ENCODE data around the gene SERAC1. TPM values are rescaled to one million over a fixed set of nuclear protein-coding genes. Genes with fewer than 3 reads are reported as not detected.

SERAC1 gene
- total RNA-seq, 6 experiments from 2014 or later, result 5.2 to 7.0 (median 6.1) TPM

DNA sequence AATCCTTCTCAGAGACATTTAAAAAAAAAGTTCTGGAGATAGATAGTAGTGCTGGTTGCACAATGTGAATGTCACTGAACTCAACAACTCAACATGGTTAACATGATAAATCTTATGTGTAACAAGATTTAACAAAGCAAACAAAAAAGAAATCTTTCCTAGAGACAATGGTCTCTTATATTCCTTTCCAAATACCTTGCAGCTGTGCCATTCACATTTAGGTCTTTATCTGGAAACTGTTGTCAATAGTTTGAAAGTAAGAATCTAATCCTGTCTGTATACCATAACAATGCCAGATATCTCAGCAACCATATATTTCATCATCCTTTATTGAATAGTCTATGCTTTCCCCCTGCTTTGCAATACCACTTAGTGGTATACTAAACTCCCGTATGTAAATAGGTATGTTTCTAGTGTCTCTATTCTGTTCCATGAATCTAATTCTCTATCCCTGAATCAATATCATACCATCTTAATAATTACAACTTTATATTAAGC lies 2.1 kb downstream of the SERAC1 start:
- H3K27me3 Mint-ChIP-seq (ENCODE audit: insufficient read depth), result peaks cover 2% of the 10 kb centered on the region; the same call in 1 of the 2 replicates
- TF ChIP-seq, protein P1, sequence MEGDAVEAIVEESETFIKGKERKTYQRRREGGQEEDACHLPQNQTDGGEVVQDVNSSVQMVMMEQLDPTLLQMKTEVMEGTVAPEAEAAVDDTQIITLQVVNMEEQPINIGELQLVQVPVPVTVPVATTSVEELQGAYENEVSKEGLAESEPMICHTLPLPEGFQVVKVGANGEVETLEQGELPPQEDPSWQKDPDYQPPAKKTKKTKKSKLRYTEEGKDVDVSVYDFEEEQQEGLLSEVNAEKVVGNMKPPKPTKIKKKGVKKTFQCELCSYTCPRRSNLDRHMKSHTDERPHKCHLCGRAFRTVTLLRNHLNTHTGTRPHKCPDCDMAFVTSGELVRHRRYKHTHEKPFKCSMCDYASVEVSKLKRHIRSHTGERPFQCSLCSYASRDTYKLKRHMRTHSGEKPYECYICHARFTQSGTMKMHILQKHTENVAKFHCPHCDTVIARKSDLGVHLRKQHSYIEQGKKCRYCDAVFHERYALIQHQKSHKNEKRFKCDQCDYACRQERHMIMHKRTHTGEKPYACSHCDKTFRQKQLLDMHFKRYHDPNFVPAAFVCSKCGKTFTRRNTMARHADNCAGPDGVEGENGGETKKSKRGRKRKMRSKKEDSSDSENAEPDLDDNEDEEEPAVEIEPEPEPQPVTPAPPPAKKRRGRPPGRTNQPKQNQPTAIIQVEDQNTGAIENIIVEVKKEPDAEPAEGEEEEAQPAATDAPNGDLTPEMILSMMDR (IDR thresholded peaks at IDR 0.05), result no peak

DNA sequence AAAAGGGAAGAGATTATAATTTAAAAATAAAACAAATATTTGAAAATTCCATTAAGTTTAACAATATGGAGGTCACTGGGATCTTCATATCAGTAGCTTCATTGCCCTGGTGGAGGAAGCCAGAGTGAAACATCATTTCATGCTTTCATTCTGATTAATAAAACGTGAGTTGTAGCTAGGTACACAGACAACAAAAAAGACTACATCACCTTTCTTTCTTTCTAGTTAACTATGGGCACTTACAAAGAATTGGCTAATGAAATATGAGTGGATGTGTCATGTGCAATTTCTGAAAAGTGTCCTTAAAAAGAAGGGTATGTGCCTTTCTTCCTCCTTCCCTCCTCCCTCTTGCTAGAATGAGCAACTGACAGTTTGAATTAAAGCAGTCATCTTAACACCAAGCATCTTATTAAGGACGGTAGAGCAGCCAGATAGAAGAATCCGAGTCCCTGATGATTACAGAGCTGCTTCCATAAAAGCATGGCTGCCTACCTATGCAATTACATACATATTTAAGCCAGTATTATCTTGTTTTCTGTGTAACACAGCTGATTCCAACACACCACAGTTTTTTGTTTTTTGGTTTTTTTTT lies 3.4 kb downstream of the SERAC1 start:
- Mint-ChIP-seq H3K4me3 (no peak overlapping the region), H3K36me3 (ENCODE audit: low read depth) (no peaks in the 10 kb centered on the region), H3K27me3 (ENCODE audit: insufficient read depth) (peaks cover 2% of the 10 kb centered on the region; the same call in 1 of the 2 replicates), H3K27ac (no peak overlapping the region), H3K4me1 (ENCODE audit: low read depth) (peaks cover 28% of the 10 kb centered on the region), H3K9me3 (no peaks in the 10 kb centered on the region)
- DNase-seq, result no peak
- TF ChIP-seq, protein P1 (IDR thresholded peaks at IDR 0.05), result no peak

More for the DNA sequence above, 2.1 kb downstream of the SERAC1 start:
- H3K36me3 Mint-ChIP-seq (ENCODE audit: low read depth), result no peaks in the 10 kb centered on the region
- H3K9me3 Mint-ChIP-seq, result no peaks in the 10 kb centered on the region
- no peak overlapping the region for H3K4me3 Mint-ChIP-seq
- H3K4me1 Mint-ChIP-seq (ENCODE audit: low read depth), result peaks cover 32% of the 10 kb centered on the region
- no peak for DNase-seq
- no peak overlapping the region for H3K27ac Mint-ChIP-seq

DNA sequence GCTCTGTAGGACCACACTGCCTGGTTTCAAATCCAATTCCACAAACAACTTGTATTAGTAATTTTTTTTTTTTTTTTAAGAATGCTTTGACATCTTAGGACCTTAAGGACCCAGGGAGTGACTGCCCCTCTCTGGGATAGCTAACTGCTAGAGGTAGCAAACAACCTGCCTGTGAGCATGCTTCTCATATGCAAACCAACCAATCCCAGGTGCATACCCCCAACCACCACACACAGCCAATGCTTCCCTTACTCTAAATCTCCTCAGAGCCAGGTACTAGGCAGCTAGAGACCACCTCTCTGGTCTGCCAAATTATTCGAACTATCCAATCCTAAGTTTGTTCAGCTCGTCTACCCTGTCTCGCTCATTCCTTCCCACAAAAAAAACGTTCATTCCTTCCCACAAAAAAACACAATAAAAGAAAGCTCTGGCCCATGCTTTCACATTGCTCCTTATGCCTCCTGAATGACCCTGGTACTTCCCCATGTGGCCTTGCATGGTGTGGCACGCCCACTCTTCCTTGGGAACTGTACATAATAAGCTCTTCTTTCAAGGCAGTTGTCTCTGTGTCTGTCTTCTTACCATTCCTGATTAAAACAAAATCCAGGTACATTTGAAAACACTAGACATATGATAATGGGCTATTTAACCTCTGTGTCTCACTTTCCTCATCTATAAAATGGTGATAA lies 6.4 kb downstream of the SERAC1 start:
- no peaks in the 10 kb centered on the region for H3K36me3 Mint-ChIP-seq (ENCODE audit: low read depth)
- peaks cover 22% of the 10 kb centered on the region for H3K4me1 Mint-ChIP-seq (ENCODE audit: low read depth)
- H3K9me3 Mint-ChIP-seq, result no peaks in the 10 kb centered on the region
- TF ChIP-seq, protein P1 (IDR thresholded peaks at IDR 0.05), result no peak
- no peak overlapping the region for H3K4me3 Mint-ChIP-seq
- no peak for DNase-seq
- no peaks in the 10 kb centered on the region; the same call in 1 of the 2 replicates for H3K27me3 Mint-ChIP-seq (ENCODE audit: insufficient read depth)
- H3K27ac Mint-ChIP-seq, result peak overlapping the region; percentile 22; the same call in 1 of the 2 replicates

DNA sequence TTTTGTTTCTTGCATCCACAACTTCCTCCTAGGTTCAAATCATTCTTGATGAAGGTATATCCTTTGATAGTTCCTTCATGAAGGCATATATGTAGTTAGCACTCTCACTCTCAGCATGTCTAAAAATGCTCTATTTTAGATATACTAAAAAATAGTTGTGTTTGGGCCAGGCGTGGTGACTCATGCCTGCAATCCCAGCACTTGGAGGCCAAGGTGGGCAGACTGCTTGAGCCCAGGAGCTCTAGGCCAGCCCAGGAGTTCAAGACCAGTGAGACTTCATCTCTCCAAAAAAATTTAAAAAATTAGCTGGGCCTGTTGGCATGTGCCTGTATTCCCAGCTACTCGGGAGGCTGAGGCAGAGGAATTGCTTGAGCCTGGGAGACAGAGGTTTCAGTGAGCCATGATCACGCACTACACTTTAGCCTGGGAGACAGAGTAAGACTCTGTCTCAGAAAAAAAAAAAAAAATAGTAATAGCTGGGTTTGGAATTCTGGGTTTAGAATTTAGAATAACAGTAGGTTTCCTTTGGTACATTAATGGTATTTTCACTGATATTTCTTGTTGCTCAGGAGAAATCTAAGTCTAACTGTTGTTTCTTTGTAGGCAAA lies 7.0 kb downstream of the SERAC1 start:
- TF ChIP-seq, protein P1 (IDR thresholded peaks at IDR 0.05), result no peak
- peaks cover 20% of the 10 kb centered on the region for H3K4me1 Mint-ChIP-seq (ENCODE audit: low read depth)
- H3K36me3 Mint-ChIP-seq (ENCODE audit: low read depth), result no peaks in the 10 kb centered on the region
- peak overlapping the region; percentile 22; the same call in 1 of the 2 replicates for H3K27ac Mint-ChIP-seq
- H3K27me3 Mint-ChIP-seq (ENCODE audit: insufficient read depth), result no peaks in the 10 kb centered on the region; the same call in 1 of the 2 replicates
- H3K9me3 Mint-ChIP-seq, result no peaks in the 10 kb centered on the region
- peak; percentile 36 for DNase-seq
- H3K4me3 Mint-ChIP-seq, result no peak overlapping the region; the same call in 1 of the 2 replicates

DNA sequence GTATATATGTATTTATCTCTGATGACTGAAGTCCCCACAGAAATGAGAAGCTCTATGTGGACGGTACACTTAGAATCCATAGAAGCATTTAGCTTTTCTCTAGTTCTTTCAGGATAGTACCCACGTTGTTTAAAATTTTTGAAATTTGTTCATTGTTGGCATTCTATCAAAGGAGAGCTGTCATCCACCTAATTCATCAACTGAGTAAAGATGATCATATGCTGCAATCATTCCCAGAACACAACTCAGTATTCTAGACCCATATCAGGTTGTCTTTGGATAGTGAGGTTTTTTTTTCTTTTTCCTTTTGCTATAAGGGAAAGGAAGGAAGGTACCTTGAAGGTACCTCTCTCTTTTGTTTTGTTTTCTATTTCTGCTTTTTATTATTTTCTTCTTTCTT lies 9.3 kb downstream of the SERAC1 start:
- DNase-seq, result no peak
- TF ChIP-seq, protein P1 (IDR thresholded peaks at IDR 0.05), result no peak
- peaks cover 20% of the 10 kb centered on the region for H3K4me1 Mint-ChIP-seq (ENCODE audit: low read depth)
- no peak overlapping the region for H3K27ac Mint-ChIP-seq
- no peaks in the 10 kb centered on the region for H3K36me3 Mint-ChIP-seq (ENCODE audit: low read depth)
- no peaks in the 10 kb centered on the region for H3K9me3 Mint-ChIP-seq
- no peaks in the 10 kb centered on the region for H3K27me3 Mint-ChIP-seq (ENCODE audit: insufficient read depth)
- no peak overlapping the region for H3K4me3 Mint-ChIP-seq

Data from HFFc6 (cell line).